Endothelial cell of umbilical vein (primary cell): ENCODE results near the gene CLCC1. TPM values are rescaled to one million over a fixed set of nuclear protein-coding genes. Genes with fewer than 3 reads are reported as not detected.

ENCODE experiments used
- BruUV-seq: library from RNA; stranded (reverse); fragments of 400-500 nt; replicated peaks from 2 replicates; lab custom pipeline; 2021; lab: Mats Ljungman, UMichigan
- CTCF ChIA-PET: fragments of 300-600, 350-600 bp; sonication (Branson Sonifier 250); formaldehyde crosslinking; loops from one replicate; lab custom pipeline; 2021; ENCODE audit warnings: antibody characterized with exemption, inconsistent platforms; lab: Charles Lee
- POLR2A ChIA-PET: fragments of 300-600, 350-600 bp; sonication (Branson Sonifier 250); formaldehyde crosslinking; loops from one replicate; lab custom pipeline; 2021; ENCODE audit warnings: antibody characterized with exemption, inconsistent platforms; lab: Charles Lee
- DNase-seq: peaks from one replicate; pipeline ENCODE4 v3.0.0-alpha.2; 2011; ENCODE audit warnings: low read depth, low spot score
- FAIRE-seq: peaks from 2 replicates; lab custom pipeline; 2011; peaks lifted over from hg19 to GRCh38; lab: Jason Lieb, UNC
- H2AFZ ChIP-seq: 2 replicates; pipeline ENCODE4 v1.6.0; 2012; ENCODE audit warnings: low read depth, low read length, control low read depth, inconsistent platforms
- H3K27ac ChIP-seq: 2 replicates; pipeline ENCODE4 v1.5.1; 2011; ENCODE audit warnings: low read depth, mild to moderate bottlenecking, control low read depth, low read length, moderate library complexity; ENCODE audit not compliant: insufficient read depth
- H3K27me3 ChIP-seq, 2 experiments: 2 replicates each; pipeline versions ENCODE4 v1.6.0 to v1.6.1; 2011; ENCODE audit warnings: low read length in 2 of 2, mixed read lengths in 1 of 2; ENCODE audit not compliant: control insufficient read depth in 2 of 2, insufficient read depth in 2 of 2
- H3K36me3 ChIP-seq, 2 experiments: 2 replicates in 1 of 2; 3 replicates in 1 of 2; pipeline ENCODE4 v1.5.1; 2011; ENCODE audit warnings: low read length in 2 of 2, mild to moderate bottlenecking in 1 of 2, moderate library complexity in 1 of 2; ENCODE audit not compliant: control insufficient read depth in 2 of 2, insufficient read depth in 2 of 2; ENCODE audit errors: extremely low read depth in 1 of 2
- H3K4me1 ChIP-seq: 3 replicates; pipeline ENCODE4 v1.5.1; 2011; ENCODE audit warnings: mild to moderate bottlenecking, low read length; ENCODE audit not compliant: control insufficient read depth, insufficient read depth; ENCODE audit errors: extremely low read depth
- H3K4me2 ChIP-seq: 2 replicates; pipeline ENCODE4 v1.6.1; 2011; ENCODE audit warnings: low read length, control low read depth, mixed read lengths; ENCODE audit not compliant: insufficient read depth
- H3K4me3 ChIP-seq, 3 experiments: fragments of 200-600 bp in 1 of 3; sonication (generic), shearing (Covaris generic) in 1 of 3; replicated peaks in 1 of 3; 2 replicates each; pipeline ENCODE4 v1.5.1; 2011 to 2016; ENCODE audit warnings: control low read depth in 3 of 3, low read length in 3 of 3, mild to moderate bottlenecking in 2 of 3, inconsistent platforms in 1 of 3, low read depth in 1 of 3, moderate library complexity in 1 of 3; ENCODE audit not compliant: insufficient read depth in 1 of 3
- H3K79me2 ChIP-seq: 2 replicates; pipeline ENCODE4 v1.6.0; 2012; ENCODE audit warnings: low read length, inconsistent platforms; ENCODE audit not compliant: control insufficient read depth, insufficient read depth
- H3K9ac ChIP-seq: replicated peaks from 2 replicates; pipeline ENCODE3; 2011; ENCODE audit warnings: low read length, control low read depth; ENCODE audit not compliant: insufficient read depth; ENCODE audit errors: extremely low read depth
- H3K9me1 ChIP-seq: replicated peaks from 3 replicates; pipeline ENCODE4 v1.6.0; 2011; ENCODE audit warnings: mild to moderate bottlenecking, low read length; ENCODE audit not compliant: control insufficient read depth, insufficient read depth; ENCODE audit errors: extremely low read depth
- H3K9me3 ChIP-seq: replicated peaks from 2 replicates; pipeline ENCODE4 v1.5.1; 2012; ENCODE audit warnings: low read length, inconsistent platforms; ENCODE audit not compliant: control insufficient read depth, insufficient read depth
- H4K20me1 ChIP-seq: replicated peaks from 2 replicates; pipeline ENCODE3; 2011; ENCODE audit warnings: mild to moderate bottlenecking, low read length; ENCODE audit not compliant: control insufficient read depth, insufficient read depth; ENCODE audit errors: extremely low read depth
- EZH2 ChIP-seq: IDR thresholded peaks from 2 replicates; pipeline ENCODE4 v1.6.1; 2012; ENCODE audit warnings: borderline replicate concordance, low read depth, mild to moderate bottlenecking, moderate library complexity, low read length, inconsistent platforms; ENCODE audit not compliant: severe bottlenecking
- FOS ChIP-seq: IDR thresholded peaks from 2 replicates; pipeline ENCODE4 v1.6.1; 2011; ENCODE audit warnings: mild to moderate bottlenecking, low read length, moderate library complexity, borderline replicate concordance; ENCODE audit not compliant: insufficient read depth
- GATA2 ChIP-seq: IDR thresholded peaks from 2 replicates; pipeline ENCODE4 v1.7.0; 2011; ENCODE audit warnings: low read depth, mild to moderate bottlenecking, moderate library complexity, mixed read lengths, low read length; ENCODE audit not compliant: insufficient read length, insufficient read depth
- JUN ChIP-seq: IDR thresholded peaks from 2 replicates; pipeline ENCODE4 v1.6.1; 2011; ENCODE audit warnings: borderline replicate concordance, low read depth; ENCODE audit not compliant: insufficient read length, insufficient read depth
- MAX ChIP-seq: IDR thresholded peaks from 2 replicates; pipeline ENCODE4 v1.6.1; 2011; ENCODE audit not compliant: insufficient read depth, insufficient read length
- MYC ChIP-seq: IDR thresholded peaks from one replicate; pipeline ENCODE4 v1.6.1; 2011; ENCODE audit warnings: mild to moderate bottlenecking, low read depth, low read length
- POLR2A ChIP-seq: IDR thresholded peaks from 2 replicates; pipeline ENCODE4 v1.6.1; 2012; ENCODE audit warnings: low read depth, mild to moderate bottlenecking, control low read depth, low read length
- POLR2AphosphoS5 ChIP-seq: IDR thresholded peaks from 2 replicates; pipeline ENCODE4 v1.6.1; 2012; ENCODE audit warnings: low read depth, mild to moderate bottlenecking, control low read depth, low read length, moderate library complexity; ENCODE audit not compliant: insufficient read depth
- dilution Hi-C: fragments of 300-500 bp; cut with MboI; formaldehyde crosslinking; loops from one replicate; pipeline ENCODE4 v1.15.0; 2019; ENCODE audit warnings: low sequenced_read_pairs; ENCODE audit not compliant: extremely low pct_ligation_motif_present
- intact Hi-C: fragments of 100-400 bp; cut with micrococcal nuclease; formaldehyde crosslinking; loops from one replicate; pipeline ENCODE4 v1.10.0; 2022
- polyA plus RNA-seq, 4 experiments: library from polyadenylated mRNA; depleted of rRNA in 3 of 4; stranded (reverse) in 3 of 4; unstranded in 1 of 4; fragments of >200 nt; gene quantifications; 2 replicates each; pipeline versions ENCODE4 v1.2.1 to v1.2.3, GENCODE V29; 2011 to 2012; ENCODE audit warnings: missing spikeins in 1 of 4
- total RNA-seq: library from RNA; stranded (reverse); gene quantifications from 2 replicates; pipeline ENCODE4 v1.2.3, GENCODE V29; 2021
- TF ChIP-seq, protein P1 (sequence below), 2 donors: IDR thresholded peaks; 1 replicate in 1 of 2; 2 replicates in 1 of 2; pipeline ENCODE4 v1.5.1; 2011; ENCODE audit warnings: low read length in 2 of 2, mild to moderate bottlenecking in 2 of 2, moderate library complexity in 2 of 2, control low read depth in 1 of 2, inconsistent platforms in 1 of 2, low read depth in 1 of 2; ENCODE audit not compliant: insufficient read depth in 1 of 2; ENCODE audit errors: extremely low read depth in 1 of 2

The CLCC1 gene
- total and polyA plus RNA-seq, 2 donors (not counting 3 experiments of a cell fraction or from before 2014, with no cell fraction given), result 15.7 to 28.8 TPM

- CTCF ChIA-PET, result no interaction called here
Measured at GRCh38 chr1:108957888-108958287, 5.4 kb downstream of the CLCC1 start.

More at GRCh38 chr1:108957888-108958287, 5.4 kb downstream of the CLCC1 start:
- no peak overlapping the region for H3K4me3 ChIP-seq
- no peak overlapping the region for H3K27ac ChIP-seq
- no TSS peak for BruUV-seq
- intact Hi-C loops (no loop called here), dilution Hi-C loops (no loop called here)
- FAIRE-seq (no peak), DNase-seq (no peak)
- peaks cover 40% of the 10 kb centered on the region for H3K79me2 ChIP-seq
- TF ChIP-seq, protein P1, sequence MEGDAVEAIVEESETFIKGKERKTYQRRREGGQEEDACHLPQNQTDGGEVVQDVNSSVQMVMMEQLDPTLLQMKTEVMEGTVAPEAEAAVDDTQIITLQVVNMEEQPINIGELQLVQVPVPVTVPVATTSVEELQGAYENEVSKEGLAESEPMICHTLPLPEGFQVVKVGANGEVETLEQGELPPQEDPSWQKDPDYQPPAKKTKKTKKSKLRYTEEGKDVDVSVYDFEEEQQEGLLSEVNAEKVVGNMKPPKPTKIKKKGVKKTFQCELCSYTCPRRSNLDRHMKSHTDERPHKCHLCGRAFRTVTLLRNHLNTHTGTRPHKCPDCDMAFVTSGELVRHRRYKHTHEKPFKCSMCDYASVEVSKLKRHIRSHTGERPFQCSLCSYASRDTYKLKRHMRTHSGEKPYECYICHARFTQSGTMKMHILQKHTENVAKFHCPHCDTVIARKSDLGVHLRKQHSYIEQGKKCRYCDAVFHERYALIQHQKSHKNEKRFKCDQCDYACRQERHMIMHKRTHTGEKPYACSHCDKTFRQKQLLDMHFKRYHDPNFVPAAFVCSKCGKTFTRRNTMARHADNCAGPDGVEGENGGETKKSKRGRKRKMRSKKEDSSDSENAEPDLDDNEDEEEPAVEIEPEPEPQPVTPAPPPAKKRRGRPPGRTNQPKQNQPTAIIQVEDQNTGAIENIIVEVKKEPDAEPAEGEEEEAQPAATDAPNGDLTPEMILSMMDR (IDR thresholded peaks at IDR 0.05; ENCODE audit: extremely low read depth in 1 of 2, insufficient read depth in 1 of 2, low read depth in 1 of 2, low read length in 2 of 2), result no peak
- TF ChIP-seq JUN (no peak), GATA2 (no peak), FOS (no peak), POLR2AphosphoS5 (no peak), MAX (no peak), MYC (no peak), POLR2A (no peak), EZH2 (no peak)
- H2AFZ ChIP-seq, result no peak overlapping the region
- H3K4me2 ChIP-seq, result no peak overlapping the region
- H4K20me1 ChIP-seq, result no peaks in the 10 kb centered on the region
- POLR2A ChIA-PET, result no interaction called here
- H3K27me3 ChIP-seq, result no peaks in the 10 kb centered on the region
- peaks cover 9% of the 10 kb centered on the region for H3K4me1 ChIP-seq
- peaks cover 0 to 1% of the 10 kb centered on the region in 2 experiments for H3K36me3 ChIP-seq
- H3K9me3 ChIP-seq, result no peaks in the 10 kb centered on the region
- H3K9me1 ChIP-seq, result no peaks in the 10 kb centered on the region
- no peak overlapping the region for H3K9ac ChIP-seq
